Measurements from ENCODE around the gene ARF4. TPM values are rescaled to one million over a fixed set of nuclear protein-coding genes. Genes with fewer than 3 reads are reported as not detected.

Gene ARF4
- total RNA-seq, 1 experiment from 2014 or later, result 117 TPM

DNA sequence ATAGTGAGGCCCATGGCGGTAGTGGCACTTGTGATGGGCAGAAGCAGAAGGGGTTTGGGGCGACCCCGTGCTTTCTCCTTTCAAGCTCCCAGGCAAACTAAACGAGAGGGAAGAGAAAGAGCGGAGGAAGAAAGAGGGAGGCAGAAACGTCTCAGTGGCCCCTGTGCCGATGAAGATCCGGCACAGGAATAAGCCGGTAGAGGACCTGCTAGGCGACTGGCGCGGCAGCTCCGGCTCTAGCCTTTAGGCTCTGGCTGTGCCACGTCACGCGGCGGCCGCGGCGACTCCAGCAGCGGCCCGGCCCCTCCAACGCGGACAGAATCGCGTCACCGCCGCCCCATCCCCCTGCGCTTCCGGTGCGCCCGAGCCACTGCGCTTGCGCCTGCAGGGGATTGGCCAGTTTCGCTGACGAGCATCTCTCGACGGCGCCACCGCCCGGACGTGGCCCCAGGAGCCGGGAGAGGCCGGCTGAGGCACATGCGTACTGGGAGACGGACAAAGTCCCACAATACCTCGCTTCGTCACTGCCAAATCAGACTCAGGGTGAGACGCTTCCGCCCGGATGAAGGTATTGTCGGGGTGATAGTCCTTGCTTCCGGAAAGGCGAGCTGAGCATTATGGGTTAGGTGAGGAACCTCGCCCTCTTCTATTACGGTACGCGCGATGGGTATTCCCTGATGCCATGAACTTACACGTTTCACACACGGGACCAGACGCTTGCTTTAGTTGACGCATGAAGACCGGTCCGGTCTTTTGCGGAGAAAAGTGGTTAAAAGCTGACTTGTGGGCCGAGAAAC lies at the start of gene ARF4 (continued):
- TF ChIP-seq, protein P1, sequence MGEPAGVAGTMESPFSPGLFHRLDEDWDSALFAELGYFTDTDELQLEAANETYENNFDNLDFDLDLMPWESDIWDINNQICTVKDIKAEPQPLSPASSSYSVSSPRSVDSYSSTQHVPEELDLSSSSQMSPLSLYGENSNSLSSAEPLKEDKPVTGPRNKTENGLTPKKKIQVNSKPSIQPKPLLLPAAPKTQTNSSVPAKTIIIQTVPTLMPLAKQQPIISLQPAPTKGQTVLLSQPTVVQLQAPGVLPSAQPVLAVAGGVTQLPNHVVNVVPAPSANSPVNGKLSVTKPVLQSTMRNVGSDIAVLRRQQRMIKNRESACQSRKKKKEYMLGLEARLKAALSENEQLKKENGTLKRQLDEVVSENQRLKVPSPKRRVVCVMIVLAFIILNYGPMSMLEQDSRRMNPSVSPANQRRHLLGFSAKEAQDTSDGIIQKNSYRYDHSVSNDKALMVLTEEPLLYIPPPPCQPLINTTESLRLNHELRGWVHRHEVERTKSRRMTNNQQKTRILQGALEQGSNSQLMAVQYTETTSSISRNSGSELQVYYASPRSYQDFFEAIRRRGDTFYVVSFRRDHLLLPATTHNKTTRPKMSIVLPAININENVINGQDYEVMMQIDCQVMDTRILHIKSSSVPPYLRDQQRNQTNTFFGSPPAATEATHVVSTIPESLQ (CRISPR knock-in tag; IDR thresholded peaks at IDR 0.05), result no peak
- TF ChIP-seq, protein P2, sequence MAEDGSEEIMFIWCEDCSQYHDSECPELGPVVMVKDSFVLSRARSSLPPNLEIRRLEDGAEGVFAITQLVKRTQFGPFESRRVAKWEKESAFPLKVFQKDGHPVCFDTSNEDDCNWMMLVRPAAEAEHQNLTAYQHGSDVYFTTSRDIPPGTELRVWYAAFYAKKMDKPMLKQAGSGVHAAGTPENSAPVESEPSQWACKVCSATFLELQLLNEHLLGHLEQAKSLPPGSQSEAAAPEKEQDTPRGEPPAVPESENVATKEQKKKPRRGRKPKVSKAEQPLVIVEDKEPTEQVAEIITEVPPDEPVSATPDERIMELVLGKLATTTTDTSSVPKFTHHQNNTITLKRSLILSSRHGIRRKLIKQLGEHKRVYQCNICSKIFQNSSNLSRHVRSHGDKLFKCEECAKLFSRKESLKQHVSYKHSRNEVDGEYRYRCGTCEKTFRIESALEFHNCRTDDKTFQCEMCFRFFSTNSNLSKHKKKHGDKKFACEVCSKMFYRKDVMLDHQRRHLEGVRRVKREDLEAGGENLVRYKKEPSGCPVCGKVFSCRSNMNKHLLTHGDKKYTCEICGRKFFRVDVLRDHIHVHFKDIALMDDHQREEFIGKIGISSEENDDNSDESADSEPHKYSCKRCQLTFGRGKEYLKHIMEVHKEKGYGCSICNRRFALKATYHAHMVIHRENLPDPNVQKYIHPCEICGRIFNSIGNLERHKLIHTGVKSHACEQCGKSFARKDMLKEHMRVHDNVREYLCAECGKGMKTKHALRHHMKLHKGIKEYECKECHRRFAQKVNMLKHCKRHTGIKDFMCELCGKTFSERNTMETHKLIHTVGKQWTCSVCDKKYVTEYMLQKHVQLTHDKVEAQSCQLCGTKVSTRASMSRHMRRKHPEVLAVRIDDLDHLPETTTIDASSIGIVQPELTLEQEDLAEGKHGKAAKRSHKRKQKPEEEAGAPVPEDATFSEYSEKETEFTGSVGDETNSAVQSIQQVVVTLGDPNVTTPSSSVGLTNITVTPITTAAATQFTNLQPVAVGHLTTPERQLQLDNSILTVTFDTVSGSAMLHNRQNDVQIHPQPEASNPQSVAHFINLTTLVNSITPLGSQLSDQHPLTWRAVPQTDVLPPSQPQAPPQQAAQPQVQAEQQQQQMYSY (CRISPR knock-in tag; IDR thresholded peaks at IDR 0.05), result no peak
- TF ChIP-seq, protein P3, sequence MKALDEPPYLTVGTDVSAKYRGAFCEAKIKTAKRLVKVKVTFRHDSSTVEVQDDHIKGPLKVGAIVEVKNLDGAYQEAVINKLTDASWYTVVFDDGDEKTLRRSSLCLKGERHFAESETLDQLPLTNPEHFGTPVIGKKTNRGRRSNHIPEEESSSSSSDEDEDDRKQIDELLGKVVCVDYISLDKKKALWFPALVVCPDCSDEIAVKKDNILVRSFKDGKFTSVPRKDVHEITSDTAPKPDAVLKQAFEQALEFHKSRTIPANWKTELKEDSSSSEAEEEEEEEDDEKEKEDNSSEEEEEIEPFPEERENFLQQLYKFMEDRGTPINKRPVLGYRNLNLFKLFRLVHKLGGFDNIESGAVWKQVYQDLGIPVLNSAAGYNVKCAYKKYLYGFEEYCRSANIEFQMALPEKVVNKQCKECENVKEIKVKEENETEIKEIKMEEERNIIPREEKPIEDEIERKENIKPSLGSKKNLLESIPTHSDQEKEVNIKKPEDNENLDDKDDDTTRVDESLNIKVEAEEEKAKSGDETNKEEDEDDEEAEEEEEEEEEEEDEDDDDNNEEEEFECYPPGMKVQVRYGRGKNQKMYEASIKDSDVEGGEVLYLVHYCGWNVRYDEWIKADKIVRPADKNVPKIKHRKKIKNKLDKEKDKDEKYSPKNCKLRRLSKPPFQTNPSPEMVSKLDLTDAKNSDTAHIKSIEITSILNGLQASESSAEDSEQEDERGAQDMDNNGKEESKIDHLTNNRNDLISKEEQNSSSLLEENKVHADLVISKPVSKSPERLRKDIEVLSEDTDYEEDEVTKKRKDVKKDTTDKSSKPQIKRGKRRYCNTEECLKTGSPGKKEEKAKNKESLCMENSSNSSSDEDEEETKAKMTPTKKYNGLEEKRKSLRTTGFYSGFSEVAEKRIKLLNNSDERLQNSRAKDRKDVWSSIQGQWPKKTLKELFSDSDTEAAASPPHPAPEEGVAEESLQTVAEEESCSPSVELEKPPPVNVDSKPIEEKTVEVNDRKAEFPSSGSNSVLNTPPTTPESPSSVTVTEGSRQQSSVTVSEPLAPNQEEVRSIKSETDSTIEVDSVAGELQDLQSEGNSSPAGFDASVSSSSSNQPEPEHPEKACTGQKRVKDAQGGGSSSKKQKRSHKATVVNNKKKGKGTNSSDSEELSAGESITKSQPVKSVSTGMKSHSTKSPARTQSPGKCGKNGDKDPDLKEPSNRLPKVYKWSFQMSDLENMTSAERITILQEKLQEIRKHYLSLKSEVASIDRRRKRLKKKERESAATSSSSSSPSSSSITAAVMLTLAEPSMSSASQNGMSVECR (CRISPR knock-in tag; IDR thresholded peaks at IDR 0.05; ENCODE audit: borderline replicate concordance), result peak; percentile 45; the same call in 1 of the 2 replicates
- TF ChIP-seq ZNF263 (CRISPR knock-in tag; IDR thresholded peaks at IDR 0.05; ENCODE audit: low read depth) (no peak), IRF2 (CRISPR knock-in tag; IDR thresholded peaks at IDR 0.05; ENCODE audit: borderline replicate concordance, low read depth) (no peak), RORB (CRISPR knock-in tag; IDR thresholded peaks at IDR 0.05) (no peak)
- TF ChIP-seq, protein P4, sequence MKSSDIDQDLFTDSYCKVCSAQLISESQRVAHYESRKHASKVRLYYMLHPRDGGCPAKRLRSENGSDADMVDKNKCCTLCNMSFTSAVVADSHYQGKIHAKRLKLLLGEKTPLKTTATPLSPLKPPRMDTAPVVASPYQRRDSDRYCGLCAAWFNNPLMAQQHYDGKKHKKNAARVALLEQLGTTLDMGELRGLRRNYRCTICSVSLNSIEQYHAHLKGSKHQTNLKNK (CRISPR knock-in tag; IDR thresholded peaks at IDR 0.05), result no peak
- TF ChIP-seq, protein P5, sequence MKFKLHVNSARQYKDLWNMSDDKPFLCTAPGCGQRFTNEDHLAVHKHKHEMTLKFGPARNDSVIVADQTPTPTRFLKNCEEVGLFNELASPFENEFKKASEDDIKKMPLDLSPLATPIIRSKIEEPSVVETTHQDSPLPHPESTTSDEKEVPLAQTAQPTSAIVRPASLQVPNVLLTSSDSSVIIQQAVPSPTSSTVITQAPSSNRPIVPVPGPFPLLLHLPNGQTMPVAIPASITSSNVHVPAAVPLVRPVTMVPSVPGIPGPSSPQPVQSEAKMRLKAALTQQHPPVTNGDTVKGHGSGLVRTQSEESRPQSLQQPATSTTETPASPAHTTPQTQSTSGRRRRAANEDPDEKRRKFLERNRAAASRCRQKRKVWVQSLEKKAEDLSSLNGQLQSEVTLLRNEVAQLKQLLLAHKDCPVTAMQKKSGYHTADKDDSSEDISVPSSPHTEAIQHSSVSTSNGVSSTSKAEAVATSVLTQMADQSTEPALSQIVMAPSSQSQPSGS (CRISPR knock-in tag; IDR thresholded peaks at IDR 0.05; ENCODE audit: borderline replicate concordance, low read depth), result no peak
- TF ChIP-seq, protein P6, sequence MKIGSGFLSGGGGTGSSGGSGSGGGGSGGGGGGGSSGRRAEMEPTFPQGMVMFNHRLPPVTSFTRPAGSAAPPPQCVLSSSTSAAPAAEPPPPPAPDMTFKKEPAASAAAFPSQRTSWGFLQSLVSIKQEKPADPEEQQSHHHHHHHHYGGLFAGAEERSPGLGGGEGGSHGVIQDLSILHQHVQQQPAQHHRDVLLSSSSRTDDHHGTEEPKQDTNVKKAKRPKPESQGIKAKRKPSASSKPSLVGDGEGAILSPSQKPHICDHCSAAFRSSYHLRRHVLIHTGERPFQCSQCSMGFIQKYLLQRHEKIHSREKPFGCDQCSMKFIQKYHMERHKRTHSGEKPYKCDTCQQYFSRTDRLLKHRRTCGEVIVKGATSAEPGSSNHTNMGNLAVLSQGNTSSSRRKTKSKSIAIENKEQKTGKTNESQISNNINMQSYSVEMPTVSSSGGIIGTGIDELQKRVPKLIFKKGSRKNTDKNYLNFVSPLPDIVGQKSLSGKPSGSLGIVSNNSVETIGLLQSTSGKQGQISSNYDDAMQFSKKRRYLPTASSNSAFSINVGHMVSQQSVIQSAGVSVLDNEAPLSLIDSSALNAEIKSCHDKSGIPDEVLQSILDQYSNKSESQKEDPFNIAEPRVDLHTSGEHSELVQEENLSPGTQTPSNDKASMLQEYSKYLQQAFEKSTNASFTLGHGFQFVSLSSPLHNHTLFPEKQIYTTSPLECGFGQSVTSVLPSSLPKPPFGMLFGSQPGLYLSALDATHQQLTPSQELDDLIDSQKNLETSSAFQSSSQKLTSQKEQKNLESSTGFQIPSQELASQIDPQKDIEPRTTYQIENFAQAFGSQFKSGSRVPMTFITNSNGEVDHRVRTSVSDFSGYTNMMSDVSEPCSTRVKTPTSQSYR (CRISPR knock-in tag; IDR thresholded peaks at IDR 0.05), result peak; percentile 87; the same call in 1 of the 2 replicates
- TF ChIP-seq, protein P7, sequence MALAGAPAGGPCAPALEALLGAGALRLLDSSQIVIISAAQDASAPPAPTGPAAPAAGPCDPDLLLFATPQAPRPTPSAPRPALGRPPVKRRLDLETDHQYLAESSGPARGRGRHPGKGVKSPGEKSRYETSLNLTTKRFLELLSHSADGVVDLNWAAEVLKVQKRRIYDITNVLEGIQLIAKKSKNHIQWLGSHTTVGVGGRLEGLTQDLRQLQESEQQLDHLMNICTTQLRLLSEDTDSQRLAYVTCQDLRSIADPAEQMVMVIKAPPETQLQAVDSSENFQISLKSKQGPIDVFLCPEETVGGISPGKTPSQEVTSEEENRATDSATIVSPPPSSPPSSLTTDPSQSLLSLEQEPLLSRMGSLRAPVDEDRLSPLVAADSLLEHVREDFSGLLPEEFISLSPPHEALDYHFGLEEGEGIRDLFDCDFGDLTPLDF (CRISPR knock-in tag; IDR thresholded peaks at IDR 0.05), result no peak
- TF ChIP-seq, protein P8, sequence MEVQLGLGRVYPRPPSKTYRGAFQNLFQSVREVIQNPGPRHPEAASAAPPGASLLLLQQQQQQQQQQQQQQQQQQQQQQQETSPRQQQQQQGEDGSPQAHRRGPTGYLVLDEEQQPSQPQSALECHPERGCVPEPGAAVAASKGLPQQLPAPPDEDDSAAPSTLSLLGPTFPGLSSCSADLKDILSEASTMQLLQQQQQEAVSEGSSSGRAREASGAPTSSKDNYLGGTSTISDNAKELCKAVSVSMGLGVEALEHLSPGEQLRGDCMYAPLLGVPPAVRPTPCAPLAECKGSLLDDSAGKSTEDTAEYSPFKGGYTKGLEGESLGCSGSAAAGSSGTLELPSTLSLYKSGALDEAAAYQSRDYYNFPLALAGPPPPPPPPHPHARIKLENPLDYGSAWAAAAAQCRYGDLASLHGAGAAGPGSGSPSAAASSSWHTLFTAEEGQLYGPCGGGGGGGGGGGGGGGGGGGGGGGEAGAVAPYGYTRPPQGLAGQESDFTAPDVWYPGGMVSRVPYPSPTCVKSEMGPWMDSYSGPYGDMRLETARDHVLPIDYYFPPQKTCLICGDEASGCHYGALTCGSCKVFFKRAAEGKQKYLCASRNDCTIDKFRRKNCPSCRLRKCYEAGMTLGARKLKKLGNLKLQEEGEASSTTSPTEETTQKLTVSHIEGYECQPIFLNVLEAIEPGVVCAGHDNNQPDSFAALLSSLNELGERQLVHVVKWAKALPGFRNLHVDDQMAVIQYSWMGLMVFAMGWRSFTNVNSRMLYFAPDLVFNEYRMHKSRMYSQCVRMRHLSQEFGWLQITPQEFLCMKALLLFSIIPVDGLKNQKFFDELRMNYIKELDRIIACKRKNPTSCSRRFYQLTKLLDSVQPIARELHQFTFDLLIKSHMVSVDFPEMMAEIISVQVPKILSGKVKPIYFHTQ (CRISPR knock-in tag; IDR thresholded peaks at IDR 0.05), result no peak
- TF ChIP-seq, protein P9, sequence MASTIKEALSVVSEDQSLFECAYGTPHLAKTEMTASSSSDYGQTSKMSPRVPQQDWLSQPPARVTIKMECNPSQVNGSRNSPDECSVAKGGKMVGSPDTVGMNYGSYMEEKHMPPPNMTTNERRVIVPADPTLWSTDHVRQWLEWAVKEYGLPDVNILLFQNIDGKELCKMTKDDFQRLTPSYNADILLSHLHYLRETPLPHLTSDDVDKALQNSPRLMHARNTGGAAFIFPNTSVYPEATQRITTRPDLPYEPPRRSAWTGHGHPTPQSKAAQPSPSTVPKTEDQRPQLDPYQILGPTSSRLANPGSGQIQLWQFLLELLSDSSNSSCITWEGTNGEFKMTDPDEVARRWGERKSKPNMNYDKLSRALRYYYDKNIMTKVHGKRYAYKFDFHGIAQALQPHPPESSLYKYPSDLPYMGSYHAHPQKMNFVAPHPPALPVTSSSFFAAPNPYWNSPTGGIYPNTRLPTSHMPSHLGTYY (CRISPR knock-in tag; IDR thresholded peaks at IDR 0.05), result no peak
- TF ChIP-seq, protein P10, sequence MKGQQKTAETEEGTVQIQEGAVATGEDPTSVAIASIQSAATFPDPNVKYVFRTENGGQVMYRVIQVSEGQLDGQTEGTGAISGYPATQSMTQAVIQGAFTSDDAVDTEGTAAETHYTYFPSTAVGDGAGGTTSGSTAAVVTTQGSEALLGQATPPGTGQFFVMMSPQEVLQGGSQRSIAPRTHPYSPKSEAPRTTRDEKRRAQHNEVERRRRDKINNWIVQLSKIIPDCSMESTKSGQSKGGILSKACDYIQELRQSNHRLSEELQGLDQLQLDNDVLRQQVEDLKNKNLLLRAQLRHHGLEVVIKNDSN (CRISPR knock-in tag; IDR thresholded peaks at IDR 0.05), result no peak

Measured in WTC11 (cell line).